ENCODE results near the gene LIMS2.

DNA sequence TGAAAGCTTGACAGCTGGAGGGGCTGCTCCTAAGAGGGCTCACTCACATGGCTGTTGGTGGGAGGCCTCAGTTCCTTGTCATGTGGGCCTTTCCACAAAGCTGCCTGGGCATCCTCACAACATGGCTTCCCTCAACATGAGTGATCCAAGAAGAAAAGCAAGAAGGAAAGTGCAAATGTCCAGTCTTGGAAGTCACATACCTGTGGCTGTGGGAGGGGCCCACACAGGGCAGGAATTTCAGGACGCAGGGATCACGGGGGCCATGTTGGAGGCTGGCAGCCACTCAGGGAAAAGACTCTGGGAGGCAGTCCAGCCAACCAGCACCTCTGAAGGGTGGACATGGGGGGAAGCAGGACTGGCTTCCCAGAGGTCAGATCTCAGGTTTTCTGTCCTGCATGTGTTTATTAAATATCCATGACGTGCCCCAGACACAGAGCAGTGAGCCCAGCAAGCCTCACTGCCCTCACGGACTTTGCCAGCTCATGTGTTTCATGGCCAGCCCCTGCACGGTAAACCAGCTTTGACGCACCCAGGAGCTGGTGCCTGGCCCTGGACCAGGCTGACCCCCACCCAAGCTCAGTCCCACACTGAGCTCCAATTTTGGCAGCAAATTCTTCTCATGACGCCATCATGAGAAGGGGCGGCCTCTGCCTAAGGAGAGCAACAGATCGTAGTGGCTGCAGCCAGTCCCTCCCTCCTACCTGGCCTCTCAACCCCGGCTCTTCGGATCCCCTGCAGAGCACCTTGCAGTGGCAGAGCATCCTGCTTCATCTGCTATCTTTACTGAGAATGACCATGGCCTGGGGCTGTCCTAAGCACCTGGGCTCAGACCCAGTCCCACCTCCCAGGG is 64.0 kb downstream of the LIMS2 start:
- TF ChIP-seq, protein P1, sequence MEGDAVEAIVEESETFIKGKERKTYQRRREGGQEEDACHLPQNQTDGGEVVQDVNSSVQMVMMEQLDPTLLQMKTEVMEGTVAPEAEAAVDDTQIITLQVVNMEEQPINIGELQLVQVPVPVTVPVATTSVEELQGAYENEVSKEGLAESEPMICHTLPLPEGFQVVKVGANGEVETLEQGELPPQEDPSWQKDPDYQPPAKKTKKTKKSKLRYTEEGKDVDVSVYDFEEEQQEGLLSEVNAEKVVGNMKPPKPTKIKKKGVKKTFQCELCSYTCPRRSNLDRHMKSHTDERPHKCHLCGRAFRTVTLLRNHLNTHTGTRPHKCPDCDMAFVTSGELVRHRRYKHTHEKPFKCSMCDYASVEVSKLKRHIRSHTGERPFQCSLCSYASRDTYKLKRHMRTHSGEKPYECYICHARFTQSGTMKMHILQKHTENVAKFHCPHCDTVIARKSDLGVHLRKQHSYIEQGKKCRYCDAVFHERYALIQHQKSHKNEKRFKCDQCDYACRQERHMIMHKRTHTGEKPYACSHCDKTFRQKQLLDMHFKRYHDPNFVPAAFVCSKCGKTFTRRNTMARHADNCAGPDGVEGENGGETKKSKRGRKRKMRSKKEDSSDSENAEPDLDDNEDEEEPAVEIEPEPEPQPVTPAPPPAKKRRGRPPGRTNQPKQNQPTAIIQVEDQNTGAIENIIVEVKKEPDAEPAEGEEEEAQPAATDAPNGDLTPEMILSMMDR (IDR thresholded peaks at IDR 0.05): no peak
- TF ChIP-seq POLR2AphosphoS5 (IDR thresholded peaks at IDR 0.05): no peak
- no peak for TF ChIP-seq POLR2A (IDR thresholded peaks at IDR 0.05)
- no peak for TF ChIP-seq EP300 (IDR thresholded peaks at IDR 0.05)

Measured in upper lobe of left lung (tissue), 4 donors.